GM23248 (cell line): ENCODE data around the gene CSTPP1. TPM values are rescaled to one million over a fixed set of nuclear protein-coding genes. Genes with fewer than 3 reads are reported as not detected.

Source experiments
- DNase-seq: peaks from one replicate; pipeline ENCODE4 v3.0.0-alpha.2; 2015
- H2AFZ ChIP-seq: fragments of 200-600 bp; sonication (generic); 2 replicates; pipeline ENCODE4 v1.6.1; 2016; ENCODE audit warnings: antibody characterized with exemption
- H3F3A ChIP-seq: fragments of 200-600 bp; sonication (generic); 2 replicates; pipeline ENCODE4 v1.6.1; 2016; ENCODE audit warnings: mild to moderate bottlenecking, antibody characterized with exemption, mixed run types; ENCODE audit not compliant: insufficient read depth
- H3K27ac ChIP-seq: fragments of 200-600 bp; sonication (generic); 2 replicates; pipeline ENCODE4 v1.5.1; 2016; ENCODE audit warnings: mild to moderate bottlenecking
- H3K27me3 ChIP-seq: fragments of 200-600 bp; sonication (generic); replicated peaks from 2 replicates; pipeline ENCODE4 v1.6.1; 2016; ENCODE audit warnings: mild to moderate bottlenecking; ENCODE audit not compliant: insufficient read depth
- H3K36me3 ChIP-seq: fragments of 200-600 bp; sonication (generic); 2 replicates; pipeline ENCODE4 v1.6.1; 2016; ENCODE audit warnings: low read depth, mild to moderate bottlenecking
- H3K4me1 ChIP-seq: fragments of 200-600 bp; sonication (generic); 2 replicates; pipeline ENCODE4 v1.6.1; 2016; ENCODE audit warnings: mild to moderate bottlenecking; ENCODE audit not compliant: insufficient read depth
- H3K4me2 ChIP-seq: fragments of 200-600 bp; sonication (generic); one replicate; pipeline ENCODE4 v1.6.1; 2016; ENCODE audit warnings: mild to moderate bottlenecking; ENCODE audit not compliant: unreplicated experiment
- H3K4me3 ChIP-seq: fragments of 200-600 bp; sonication (generic); 2 replicates; pipeline ENCODE4 v1.5.1; 2016; ENCODE audit warnings: mild to moderate bottlenecking
- H3K79me2 ChIP-seq: fragments of 200-600 bp; sonication (generic); 2 replicates; pipeline ENCODE4 v1.6.1; 2016; ENCODE audit warnings: mild to moderate bottlenecking; ENCODE audit not compliant: insufficient read depth
- H3K9ac ChIP-seq: fragments of 200-600 bp; sonication (generic); 2 replicates; pipeline ENCODE4 v1.6.1; 2016; ENCODE audit warnings: mild to moderate bottlenecking
- H3K9me2 ChIP-seq: fragments of 200-600 bp; sonication (generic); 2 replicates; pipeline ENCODE4 v1.6.1; 2016; ENCODE audit warnings: mixed run types, mild to moderate bottlenecking, moderate library complexity; ENCODE audit not compliant: insufficient read depth
- H3K9me3 ChIP-seq: fragments of 200-600 bp; sonication (generic); one replicate; pipeline ENCODE4 v1.6.1; 2017; ENCODE audit warnings: low read depth
- H4K20me1 ChIP-seq: fragments of 200-600 bp; sonication (generic); 2 replicates; pipeline ENCODE4 v1.6.0; 2016; ENCODE audit not compliant: insufficient read depth
- EZH2 ChIP-seq: fragments of 200-600 bp; sonication (generic); IDR thresholded peaks from 2 replicates; pipeline ENCODE4 v1.6.1; 2018; ENCODE audit warnings: antibody characterized with exemption, mild to moderate bottlenecking; ENCODE audit not compliant: insufficient read depth, poor library complexity, severe bottlenecking
- EZH2phosphoT487 ChIP-seq: fragments of 200-600 bp; sonication (generic); IDR thresholded peaks from 2 replicates; pipeline ENCODE4 v1.6.1; 2018; ENCODE audit warnings: antibody characterized with exemption, moderate library complexity, mild to moderate bottlenecking, low read depth; ENCODE audit not compliant: insufficient read depth
- WGBS, 2 experiments: methylation state at CpG; one replicate each; pipeline ENCODE4 v1.1.6; 2015 to 2017; ENCODE audit warnings: low lambda C conversion rate in 2 of 2, low coverage in 1 of 2; ENCODE audit errors: missing lambda C conversion rate in 2 of 2; 5-methylcytosine and 5-hydroxymethylcytosine counted together
- in situ Hi-C: fragments of 300-500 bp; cut with MboI; formaldehyde crosslinking; loops from 2 replicates; pipeline ENCODE4 v1.15.0; 2020
- polyA plus RNA-seq: library from polyadenylated mRNA; unstranded; fragments of >200 nt; fragmentation: Nextera tagmentation; extraction: Ambion mirVana; gene quantifications from 2 replicates; pipeline ENCODE4 v1.2.1, GENCODE V29; 2016
- total RNA-seq: library from RNA; depleted of rRNA; stranded (reverse); fragments of >200 nt; shearing (Covaris generic); gene quantifications from 2 replicates; pipeline ENCODE4 v1.2.3, GENCODE V29; 2014

CSTPP1 gene
- total and polyA plus RNA-seq, 2 experiments from 2014 or later: 21.7 to 39.9 TPM

DNA sequence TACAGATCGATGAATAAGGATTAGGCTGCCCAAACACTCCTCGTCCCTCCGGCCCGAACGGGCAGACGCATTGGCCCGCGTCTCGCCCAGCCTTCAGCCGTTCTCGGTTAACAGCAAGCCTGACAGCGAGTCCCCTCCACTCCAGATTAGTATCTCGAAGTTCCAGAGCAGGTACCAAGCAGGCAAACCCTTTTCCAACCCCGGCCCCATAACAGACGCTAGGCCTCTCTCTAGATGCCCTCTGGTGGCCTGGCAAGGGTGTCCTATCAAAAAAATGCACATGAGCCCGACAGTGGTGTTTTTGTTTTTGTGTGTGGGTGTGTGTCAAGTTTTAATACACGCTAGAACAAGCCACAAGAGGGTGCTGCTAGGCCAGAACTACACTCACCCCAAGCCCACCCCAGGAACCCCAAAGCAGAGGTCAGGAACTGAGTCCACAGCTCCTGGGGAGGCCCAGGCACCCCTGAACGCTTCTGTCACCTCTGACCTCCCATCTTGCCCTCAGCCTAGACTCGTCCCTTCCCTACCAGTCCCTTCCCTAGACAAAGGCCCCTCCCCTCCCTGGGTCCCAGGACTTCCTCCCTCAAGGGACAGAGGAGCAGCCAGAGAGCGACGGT lies 240.8 kb downstream of the CSTPP1 start:
- Histone ChIP-seq H3K4me3 (peak overlapping the region; percentile 96), H3K27me3 (no peaks in the 10 kb centered on the region), H3F3A (no peaks in the 10 kb centered on the region), H3K36me3 (no peaks in the 10 kb centered on the region), H2AFZ (peak overlapping the region; percentile 96), H3K9me3 (no peaks in the 10 kb centered on the region), H4K20me1 (no peaks in the 10 kb centered on the region), H3K9me2 (no peaks in the 10 kb centered on the region), H3K27ac (peak overlapping the region; percentile 85), H3K79me2 (peaks cover 41% of the 10 kb centered on the region), H3K4me2 (peak overlapping the region; percentile 95), H3K9ac (peak overlapping the region; percentile 97), H3K4me1 (peaks cover 15% of the 10 kb centered on the region)
- DNase-seq: peak; percentile 92
- TF ChIP-seq EZH2 (no peak), EZH2phosphoT487 (no peak)
- WGBS, 2 experiments: 1 to 2% methylated on average over 21 of the region's 21 CpGs
- in situ Hi-C loops: no loop called here

DNA sequence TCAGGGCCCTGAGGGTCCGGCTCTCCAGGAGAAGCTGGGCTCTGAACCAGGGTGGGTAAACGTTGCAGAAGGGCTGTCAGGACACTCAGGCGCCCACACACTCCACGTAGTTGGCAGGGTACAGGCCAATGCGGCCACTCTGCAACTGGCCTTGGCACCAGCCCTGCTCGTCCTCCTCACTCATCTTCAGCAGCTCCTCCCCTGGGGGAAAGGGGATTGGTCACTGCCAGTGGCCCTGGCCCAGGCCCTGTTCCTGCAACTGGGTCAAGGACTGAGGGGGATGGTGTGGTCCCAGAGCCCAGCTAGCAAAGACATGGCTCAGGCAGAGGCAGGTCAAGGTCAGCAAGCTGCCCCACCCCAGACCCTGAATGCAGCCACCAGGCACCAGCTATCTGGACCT lies 241.3 kb downstream of the CSTPP1 start:
- in situ Hi-C loops: no loop called here
- peak overlapping the region; percentile 96 for H3K4me3 ChIP-seq
- TF ChIP-seq EZH2phosphoT487 (no peak), EZH2 (no peak)
- peak overlapping the region; percentile 85 for H3K27ac ChIP-seq
- peak overlapping the region; percentile 95 for H3K4me2 ChIP-seq
- H3K27me3 ChIP-seq: no peaks in the 10 kb centered on the region
- no peaks in the 10 kb centered on the region for H3K9me3 ChIP-seq
- H3K9ac ChIP-seq: peak overlapping the region; percentile 97
- H4K20me1 ChIP-seq: no peaks in the 10 kb centered on the region
- H3F3A ChIP-seq: no peaks in the 10 kb centered on the region
- DNase-seq: no peak
- 28 to 30% methylated on average over 6 of the region's 6 CpGs for WGBS, 2 experiments
- peaks cover 36% of the 10 kb centered on the region for H3K79me2 ChIP-seq
- peaks cover 15% of the 10 kb centered on the region for H3K4me1 ChIP-seq
- H3K9me2 ChIP-seq: no peaks in the 10 kb centered on the region
- no peaks in the 10 kb centered on the region for H3K36me3 ChIP-seq
- peak overlapping the region; percentile 96 for H2AFZ ChIP-seq

DNA sequence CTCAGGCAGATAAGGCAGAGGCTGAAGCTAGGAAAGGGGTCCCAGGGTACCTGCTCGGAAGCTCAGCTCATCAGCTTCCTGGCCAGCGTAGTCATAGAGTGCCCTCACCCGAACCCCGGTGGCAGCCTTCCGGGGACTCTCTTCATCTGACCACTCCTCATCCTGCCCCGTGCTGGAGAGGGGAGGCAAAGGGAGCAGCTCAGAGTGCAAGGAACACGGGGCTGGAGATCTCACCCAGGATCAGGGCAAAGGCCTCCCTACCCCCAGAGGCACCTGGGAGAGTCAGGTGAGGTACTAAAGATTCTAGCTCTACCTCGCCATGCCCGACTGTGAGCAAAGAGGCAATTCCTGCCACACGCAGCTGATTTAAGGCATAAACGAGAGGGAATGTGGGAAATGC lies 241.8 kb downstream of the CSTPP1 start:
- TF ChIP-seq EZH2phosphoT487: no peak
- TF ChIP-seq EZH2: no peak
- no peak overlapping the region for H3K4me3 ChIP-seq
- no peaks in the 10 kb centered on the region for H3K36me3 ChIP-seq
- H3K9me2 ChIP-seq: no peaks in the 10 kb centered on the region
- no peak overlapping the region for H3K4me2 ChIP-seq
- 84 to 85% methylated on average over 11 of the region's 11 CpGs for WGBS, 2 experiments
- no peak overlapping the region for H3K27ac ChIP-seq
- peaks cover 15% of the 10 kb centered on the region for H3K4me1 ChIP-seq
- H3K79me2 ChIP-seq: peaks cover 31% of the 10 kb centered on the region
- no peak overlapping the region for H2AFZ ChIP-seq
- no peaks in the 10 kb centered on the region for H3K27me3 ChIP-seq
- no peaks in the 10 kb centered on the region for H3F3A ChIP-seq
- H4K20me1 ChIP-seq: no peaks in the 10 kb centered on the region
- in situ Hi-C loops: no loop called here
- no peak overlapping the region for H3K9ac ChIP-seq
- no peaks in the 10 kb centered on the region for H3K9me3 ChIP-seq
- DNase-seq: no peak

DNA sequence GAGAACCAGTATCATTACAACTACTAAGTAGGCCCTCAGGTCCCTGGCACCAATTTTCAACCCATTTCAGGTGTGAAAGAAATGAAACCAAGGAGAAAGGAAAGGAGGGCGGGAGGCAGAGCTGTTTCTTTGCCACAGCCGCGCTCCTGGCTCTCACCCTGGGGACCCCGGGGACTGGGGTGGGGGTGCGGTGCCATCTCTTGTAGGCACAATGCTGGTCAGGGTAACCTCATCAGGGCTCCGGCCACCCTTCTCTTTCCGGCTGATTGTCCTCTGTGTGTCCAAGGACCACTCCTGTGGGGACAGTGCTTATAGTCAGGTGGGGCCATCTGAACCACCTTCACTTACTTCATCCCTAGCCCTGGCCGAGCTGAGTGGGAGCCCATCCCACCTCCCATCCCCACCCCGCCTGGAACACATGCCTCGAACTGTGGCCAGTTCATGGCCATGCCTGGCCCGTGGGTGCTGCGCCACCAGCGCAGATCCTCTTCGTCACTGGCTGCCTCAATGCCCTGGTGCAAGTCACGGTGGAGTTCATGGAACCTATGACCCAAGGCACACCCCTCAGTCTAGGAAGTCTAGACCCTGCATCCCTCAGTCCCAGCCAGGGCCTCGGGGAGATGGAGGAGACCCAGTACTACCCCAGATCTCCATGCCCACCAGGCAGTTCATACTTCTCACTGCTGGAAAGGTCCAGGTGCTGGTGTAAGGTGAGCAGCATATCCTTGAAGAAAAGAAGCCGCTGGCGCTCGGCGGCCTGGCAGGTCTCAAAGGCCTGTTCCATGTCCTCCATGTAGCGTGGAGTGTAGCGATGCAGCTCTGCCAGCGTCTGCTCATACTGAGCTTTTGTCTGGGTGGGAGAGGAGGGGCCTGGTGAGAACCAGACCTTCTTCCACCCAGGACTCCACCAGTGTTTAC lies 242.4 kb downstream of the CSTPP1 start:
- Histone ChIP-seq H3F3A (no peaks in the 10 kb centered on the region), H3K4me1 (peaks cover 15% of the 10 kb centered on the region), H3K9me2 (no peaks in the 10 kb centered on the region), H3K27me3 (no peaks in the 10 kb centered on the region), H3K9ac (no peak overlapping the region), H3K36me3 (no peaks in the 10 kb centered on the region), H2AFZ (no peak overlapping the region), H4K20me1 (no peaks in the 10 kb centered on the region), H3K4me2 (no peak overlapping the region), H3K27ac (no peak overlapping the region), H3K79me2 (peaks cover 25% of the 10 kb centered on the region), H3K4me3 (no peak overlapping the region), H3K9me3 (no peaks in the 10 kb centered on the region)
- no peak for DNase-seq
- WGBS, 2 experiments: 91 to 92% methylated on average over 16 to 23 of the region's 23 CpGs
- TF ChIP-seq EZH2phosphoT487 (no peak), EZH2 (no peak)
- in situ Hi-C loops: no loop called here
